Activated CD8-positive, alpha-beta T cell treated with anti-CD3 and anti-CD28 coated beads for 36 hours (primary cell): ENCODE results near the gene NNAT. TPM values are rescaled to one million over a fixed set of nuclear protein-coding genes. Genes with fewer than 3 reads are reported as not detected.

Experiments
- ATAC-seq: fragments of 200-7000 bp; cut with Tn5 transposase; one replicate; pipeline ENCODE4 v1.10.0; 2021; ENCODE audit warnings: mild to moderate bottlenecking, moderate library complexity
- CTCF ChIA-PET: fragments of 350-600 bp; sonication (Branson Sonifier 250); formaldehyde crosslinking; loops from one replicate; lab custom pipeline; 2021; ENCODE audit warnings: antibody characterized with exemption; lab: Charles Lee
- POLR2A ChIA-PET: fragments of 350-600 bp; sonication (Branson Sonifier 250); formaldehyde crosslinking; loops from one replicate; lab custom pipeline; 2021; ENCODE audit warnings: antibody characterized with exemption; lab: Charles Lee
- DNase-seq: peaks from one replicate; pipeline ENCODE4 v3.0.0-alpha.2; 2020
- H3K27ac Mint-ChIP-seq: one replicate; pipeline ENCODE4 v1.8.0; 2021; ENCODE audit warnings: mild to moderate bottlenecking, mixed read lengths
- H3K27me3 Mint-ChIP-seq: one replicate; pipeline ENCODE4 v1.8.0; 2021; ENCODE audit warnings: mixed read lengths
- H3K36me3 Mint-ChIP-seq: one replicate; pipeline ENCODE4 v1.8.0; 2021; ENCODE audit warnings: low read depth, mixed read lengths
- H3K4me1 Mint-ChIP-seq: one replicate; pipeline ENCODE4 v1.8.0; 2021; ENCODE audit warnings: low read depth, mixed read lengths
- H3K4me3 Mint-ChIP-seq: one replicate; pipeline ENCODE4 v1.8.0; 2021; ENCODE audit warnings: mild to moderate bottlenecking, moderate library complexity, mixed read lengths
- H3K9me3 Mint-ChIP-seq: one replicate; pipeline ENCODE4 v1.8.0; 2021; ENCODE audit warnings: mixed read lengths
- intact Hi-C: fragments of 100-400 bp; cut with micrococcal nuclease; formaldehyde crosslinking; loops from one replicate; pipeline ENCODE4 v1.10.0; 2022
- total RNA-seq, 2 experiments: library from RNA; stranded (reverse); gene quantifications; one replicate each; pipeline ENCODE4 v1.2.3, GENCODE V29; 2021
- TF ChIP-seq, protein P1 (sequence below): fragments of 200-600 bp; IDR thresholded peaks from one replicate; pipeline ENCODE4 v1.8.0; 2022; ENCODE audit warnings: antibody characterized with exemption, mild to moderate bottlenecking

Gene NNAT
- total RNA-seq, 2 experiments from 2014 or later: 0.47 TPM; not detected in 1

DNA sequence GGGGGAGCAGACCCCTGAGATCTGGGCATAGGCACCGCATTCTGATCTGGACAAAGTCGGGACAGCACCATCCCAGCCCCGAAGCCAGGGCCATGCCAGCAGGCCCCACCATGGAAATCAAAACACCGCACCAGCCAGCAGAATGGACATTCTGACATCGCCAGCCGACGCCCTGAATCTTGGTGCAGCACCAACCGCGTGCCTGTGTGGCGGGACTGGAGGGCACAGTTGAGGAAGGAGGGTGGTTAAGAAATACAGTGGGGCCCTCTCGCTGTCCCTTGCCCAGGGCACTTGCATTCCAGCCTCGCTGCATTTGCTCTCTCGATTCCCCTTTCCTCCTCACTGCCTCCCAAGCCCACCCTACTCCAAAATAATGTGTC, 2.0 kb downstream of the NNAT start:
- Mint-ChIP-seq H3K9me3 (no peaks in the 10 kb centered on the region), H3K27ac (no peak overlapping the region), H3K36me3 (peaks cover 8% of the 10 kb centered on the region), H3K4me3 (no peak overlapping the region), H3K27me3 (no peaks in the 10 kb centered on the region), H3K4me1 (peaks cover 46% of the 10 kb centered on the region)
- ChIA-PET CTCF (no interaction called here), POLR2A (no interaction called here)
- DNase-seq: no peak
- TF ChIP-seq, protein P1, sequence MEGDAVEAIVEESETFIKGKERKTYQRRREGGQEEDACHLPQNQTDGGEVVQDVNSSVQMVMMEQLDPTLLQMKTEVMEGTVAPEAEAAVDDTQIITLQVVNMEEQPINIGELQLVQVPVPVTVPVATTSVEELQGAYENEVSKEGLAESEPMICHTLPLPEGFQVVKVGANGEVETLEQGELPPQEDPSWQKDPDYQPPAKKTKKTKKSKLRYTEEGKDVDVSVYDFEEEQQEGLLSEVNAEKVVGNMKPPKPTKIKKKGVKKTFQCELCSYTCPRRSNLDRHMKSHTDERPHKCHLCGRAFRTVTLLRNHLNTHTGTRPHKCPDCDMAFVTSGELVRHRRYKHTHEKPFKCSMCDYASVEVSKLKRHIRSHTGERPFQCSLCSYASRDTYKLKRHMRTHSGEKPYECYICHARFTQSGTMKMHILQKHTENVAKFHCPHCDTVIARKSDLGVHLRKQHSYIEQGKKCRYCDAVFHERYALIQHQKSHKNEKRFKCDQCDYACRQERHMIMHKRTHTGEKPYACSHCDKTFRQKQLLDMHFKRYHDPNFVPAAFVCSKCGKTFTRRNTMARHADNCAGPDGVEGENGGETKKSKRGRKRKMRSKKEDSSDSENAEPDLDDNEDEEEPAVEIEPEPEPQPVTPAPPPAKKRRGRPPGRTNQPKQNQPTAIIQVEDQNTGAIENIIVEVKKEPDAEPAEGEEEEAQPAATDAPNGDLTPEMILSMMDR: no peak
- no peak for ATAC-seq
- intact Hi-C loops: no loop called here

- no peak for DNase-seq
- Mint-ChIP-seq H3K27ac (no peak overlapping the region), H3K4me1 (peaks cover 51% of the 10 kb centered on the region), H3K4me3 (no peak overlapping the region), H3K36me3 (peaks cover 3% of the 10 kb centered on the region), H3K27me3 (no peaks in the 10 kb centered on the region), H3K9me3 (no peaks in the 10 kb centered on the region)
- POLR2A ChIA-PET: no interaction called here
- CTCF ChIA-PET: no interaction called here
- TF ChIP-seq, protein P1: no peak
- ATAC-seq: no peak
- intact Hi-C loops: no loop called here
These were observed 3.1 kb downstream of the NNAT start for GRCh38 chr20:37523911-37524700.

GRCh38 chr20:37524859-37525708, 4.0 kb downstream of the NNAT start:
- Mint-ChIP-seq H3K36me3 (peaks cover 3% of the 10 kb centered on the region), H3K4me3 (no peak overlapping the region), H3K9me3 (no peaks in the 10 kb centered on the region), H3K4me1 (peaks cover 53% of the 10 kb centered on the region), H3K27ac (peak overlapping the region; percentile 4), H3K27me3 (no peaks in the 10 kb centered on the region)
- ChIA-PET CTCF (interaction anchor here (0.8 to 1.8 kb wide), 2 partner anchors 10 to 140 kb away, joined by 3 to 9 read pairs; no protein-coding TSS in a partner anchor), POLR2A (no interaction called here)
- intact Hi-C loops: no loop called here
- TF ChIP-seq, protein P1: no peak
- DNase-seq: peak; percentile 53
- peak; percentile 28 for ATAC-seq

GRCh38 chr20:37525810-37526209, 4.8 kb downstream of the NNAT start:
- Mint-ChIP-seq H3K4me1 (peaks cover 48% of the 10 kb centered on the region), H3K9me3 (no peaks in the 10 kb centered on the region), H3K36me3 (peaks cover under 1% of the 10 kb centered on the region), H3K27ac (no peak overlapping the region), H3K27me3 (no peaks in the 10 kb centered on the region), H3K4me3 (peak overlapping the region; percentile 78)
- CTCF ChIA-PET: interaction anchor here (1.8 kb wide), 1 partner anchor 9 kb away, joined by 9 read pairs; no protein-coding TSS in a partner anchor
- POLR2A ChIA-PET: no interaction called here
- ATAC-seq (no peak), DNase-seq (no peak)
- TF ChIP-seq, protein P1: no peak
- intact Hi-C loops: no loop called here
